Measurements from ENCODE around the gene BRWD1.

The BRWD1 gene

GRCh38 chr21:39313571-39314142 lies at the start of gene BRWD1:
TSS of gene BRWD1 (minus strand) at chr21:39313632. CDS start at chr21:39313491, 141 bp downstream.
- peak within 1 kb of the TSS; percentile 75 for H3K4me3 ChIP-seq (ENCODE audit: low read depth, low read length)
- 0 out of 2 replicates have a peak, but pooled peaks have one; percentile 18 for TF ChIP-seq CTCF (IDR thresholded peaks at IDR 0.05; ENCODE audit: low read depth, low read length)

- TF ChIP-seq CTCF (IDR thresholded peaks at IDR 0.05; ENCODE audit: low read depth, low read length): no peak
Observed at GRCh38 chr21:39362733-39363132, 49.3 kb upstream of the BRWD1 start.

GRCh38 chr21:39359382-39359781 lies 46.0 kb upstream of the BRWD1 start:
- no peak overlapping the region for H3K4me3 ChIP-seq (ENCODE audit: low read depth, low read length)
- TF ChIP-seq CTCF (IDR thresholded peaks at IDR 0.05; ENCODE audit: low read depth, low read length): no peak

More at GRCh38 chr21:39362733-39363132, 49.3 kb upstream of the BRWD1 start:
- no peak overlapping the region for H3K4me3 ChIP-seq (ENCODE audit: low read depth, low read length)

GRCh38 chr21:39353295-39353694 lies 39.9 kb upstream of the BRWD1 start:
- no peak for TF ChIP-seq CTCF (IDR thresholded peaks at IDR 0.05; ENCODE audit: low read depth, low read length)
- H3K4me3 ChIP-seq (ENCODE audit: low read depth, low read length): no peak overlapping the region

GRCh38 chr21:39350094-39351005 lies 36.9 kb upstream of the BRWD1 start:
- no peak for TF ChIP-seq CTCF (IDR thresholded peaks at IDR 0.05; ENCODE audit: low read depth, low read length)
- peak overlapping the region; percentile 55 for H3K4me3 ChIP-seq (ENCODE audit: low read depth, low read length)

- TF ChIP-seq CTCF (IDR thresholded peaks at IDR 0.05; ENCODE audit: low read depth, low read length): no peak
- H3K4me3 ChIP-seq (ENCODE audit: low read depth, low read length): peak overlapping the region; percentile 55
Observed at GRCh38 chr21:39349211-39350093, 36.0 kb upstream of the BRWD1 start.
